ENCODE measurements around the gene MAGI2. TPM values are rescaled to one million over a fixed set of nuclear protein-coding genes. Genes with fewer than 3 reads are reported as not detected.

MAGI2 gene
- total and polyA plus RNA-seq, 2 experiments from 2014 or later = 3.5 to 4.1 TPM

- 57 to 61% methylated on average over 9 of the region's 9 CpGs for WGBS, 2 experiments (ENCODE audit: low coverage in 1 of 2, low lambda C conversion rate in 2 of 2, missing lambda C conversion rate in 2 of 2)
- Histone ChIP-seq H2AFZ (no peak overlapping the region), H3K4me1 (ENCODE audit: insufficient read depth) (peaks cover 25% of the 10 kb centered on the region), H3K4me2 (ENCODE audit: unreplicated experiment) (no peak overlapping the region), H3K27ac (no peak overlapping the region), H3K4me3 (no peak overlapping the region), H3K79me2 (ENCODE audit: insufficient read depth) (no peaks in the 10 kb centered on the region), H3F3A (ENCODE audit: insufficient read depth) (peaks cover 18% of the 10 kb centered on the region; the same call in 1 of the 2 replicates), H3K27me3 (replicated peaks; ENCODE audit: insufficient read depth) (no peaks in the 10 kb centered on the region), H3K9me3 (ENCODE audit: low read depth) (no peaks in the 10 kb centered on the region), H3K36me3 (ENCODE audit: low read depth) (no peaks in the 10 kb centered on the region), H3K9me2 (ENCODE audit: insufficient read depth) (no peaks in the 10 kb centered on the region), H4K20me1 (ENCODE audit: insufficient read depth) (no peaks in the 10 kb centered on the region), H3K9ac (no peak overlapping the region)
- in situ Hi-C loops (cut with MboI) = no loop called here
- peak; percentile 44 for DNase-seq
- TF ChIP-seq EZH2 (IDR thresholded peaks at IDR 0.05; ENCODE audit: insufficient read depth, poor library complexity, severe bottlenecking) = no peak
- no peak for TF ChIP-seq EZH2phosphoT487 (IDR thresholded peaks at IDR 0.05; ENCODE audit: insufficient read depth, low read depth)
These were observed 1227.3 kb downstream of the MAGI2 start for GRCh38 chr7:78226059-78226719.

- Histone ChIP-seq H3K27ac (no peak overlapping the region), H3K9me3 (ENCODE audit: low read depth) (no peaks in the 10 kb centered on the region), H3K4me3 (no peak overlapping the region), H3F3A (ENCODE audit: insufficient read depth) (peaks cover 18% of the 10 kb centered on the region; the same call in 1 of the 2 replicates), H3K27me3 (replicated peaks; ENCODE audit: insufficient read depth) (no peaks in the 10 kb centered on the region), H3K9me2 (ENCODE audit: insufficient read depth) (no peaks in the 10 kb centered on the region), H3K36me3 (ENCODE audit: low read depth) (no peaks in the 10 kb centered on the region), H3K4me2 (ENCODE audit: unreplicated experiment) (no peak overlapping the region), H2AFZ (no peak overlapping the region), H4K20me1 (ENCODE audit: insufficient read depth) (no peaks in the 10 kb centered on the region), H3K4me1 (ENCODE audit: insufficient read depth) (peaks cover 25% of the 10 kb centered on the region), H3K9ac (no peak overlapping the region), H3K79me2 (ENCODE audit: insufficient read depth) (no peaks in the 10 kb centered on the region)
- 84 to 90% methylated on average over 4 of the region's 4 CpGs for WGBS, 2 experiments (ENCODE audit: low coverage in 1 of 2, low lambda C conversion rate in 2 of 2, missing lambda C conversion rate in 2 of 2)
- TF ChIP-seq EZH2 (IDR thresholded peaks at IDR 0.05; ENCODE audit: insufficient read depth, poor library complexity, severe bottlenecking) (no peak), EZH2phosphoT487 (IDR thresholded peaks at IDR 0.05; ENCODE audit: insufficient read depth, low read depth) (no peak)
- in situ Hi-C loops (cut with MboI) = no loop called here
- no peak for DNase-seq
These were observed 1227.9 kb downstream of the MAGI2 start for GRCh38 chr7:78225534-78225933.

- DNase-seq = peak; percentile 22
- 91 to 92% methylated on average over 4 of the region's 4 CpGs for WGBS, 2 experiments (ENCODE audit: low coverage in 1 of 2, low lambda C conversion rate in 2 of 2, missing lambda C conversion rate in 2 of 2)
- H3K9me3 ChIP-seq (ENCODE audit: low read depth) = no peaks in the 10 kb centered on the region
- no peaks in the 10 kb centered on the region for H4K20me1 ChIP-seq (ENCODE audit: insufficient read depth)
- H3K27me3 ChIP-seq (replicated peaks; ENCODE audit: insufficient read depth) = no peaks in the 10 kb centered on the region
- no peak overlapping the region for H3K9ac ChIP-seq
- in situ Hi-C loops (cut with MboI) = no loop called here
- H3K9me2 ChIP-seq (ENCODE audit: insufficient read depth) = no peaks in the 10 kb centered on the region
- H3K36me3 ChIP-seq (ENCODE audit: low read depth) = no peaks in the 10 kb centered on the region
- no peak overlapping the region for H3K4me3 ChIP-seq
- H3K4me1 ChIP-seq (ENCODE audit: insufficient read depth) = peaks cover 25% of the 10 kb centered on the region
- H2AFZ ChIP-seq = no peak overlapping the region
- no peaks in the 10 kb centered on the region for H3K79me2 ChIP-seq (ENCODE audit: insufficient read depth)
- H3K4me2 ChIP-seq (ENCODE audit: unreplicated experiment) = no peak overlapping the region
- no peak overlapping the region for H3K27ac ChIP-seq
- H3F3A ChIP-seq (ENCODE audit: insufficient read depth) = peaks cover 18% of the 10 kb centered on the region; the same call in 1 of the 2 replicates
- TF ChIP-seq EZH2phosphoT487 (IDR thresholded peaks at IDR 0.05; ENCODE audit: insufficient read depth, low read depth) = no peak
- no peak for TF ChIP-seq EZH2 (IDR thresholded peaks at IDR 0.05; ENCODE audit: insufficient read depth, poor library complexity, severe bottlenecking)
These were observed 1228.5 kb downstream of the MAGI2 start for GRCh38 chr7:78224923-78225322.

- H3K36me3 ChIP-seq (ENCODE audit: low read depth) = no peaks in the 10 kb centered on the region
- peaks cover 31% of the 10 kb centered on the region for H3K4me1 ChIP-seq (ENCODE audit: insufficient read depth)
- in situ Hi-C loops (cut with MboI) = no loop called here
- H3K4me3 ChIP-seq = no peak overlapping the region
- TF ChIP-seq EZH2phosphoT487 (IDR thresholded peaks at IDR 0.05; ENCODE audit: insufficient read depth, low read depth) (no peak), EZH2 (IDR thresholded peaks at IDR 0.05; ENCODE audit: insufficient read depth, poor library complexity, severe bottlenecking) (no peak)
- H3K79me2 ChIP-seq (ENCODE audit: insufficient read depth) = no peaks in the 10 kb centered on the region
- no peak overlapping the region for H3K9ac ChIP-seq
- no peaks in the 10 kb centered on the region for H3K27me3 ChIP-seq (replicated peaks; ENCODE audit: insufficient read depth)
- H3K27ac ChIP-seq = no peak overlapping the region
- H3F3A ChIP-seq (ENCODE audit: insufficient read depth) = peaks cover 18% of the 10 kb centered on the region; the same call in 1 of the 2 replicates
- no peaks in the 10 kb centered on the region for H3K9me3 ChIP-seq (ENCODE audit: low read depth)
- DNase-seq = no peak
- H3K4me2 ChIP-seq (ENCODE audit: unreplicated experiment) = no peak overlapping the region
- H2AFZ ChIP-seq = no peak overlapping the region
- 94 to 97% methylated on average over 1 of the region's 1 CpG for WGBS, 2 experiments (ENCODE audit: low coverage in 1 of 2, low lambda C conversion rate in 2 of 2, missing lambda C conversion rate in 2 of 2)
- H4K20me1 ChIP-seq (ENCODE audit: insufficient read depth) = no peaks in the 10 kb centered on the region
- no peaks in the 10 kb centered on the region for H3K9me2 ChIP-seq (ENCODE audit: insufficient read depth)
These were observed 1229.9 kb downstream of the MAGI2 start for GRCh38 chr7:78223598-78223997.
